ENCODE measurements around the gene FZD2.

FZD2 gene

DNA sequence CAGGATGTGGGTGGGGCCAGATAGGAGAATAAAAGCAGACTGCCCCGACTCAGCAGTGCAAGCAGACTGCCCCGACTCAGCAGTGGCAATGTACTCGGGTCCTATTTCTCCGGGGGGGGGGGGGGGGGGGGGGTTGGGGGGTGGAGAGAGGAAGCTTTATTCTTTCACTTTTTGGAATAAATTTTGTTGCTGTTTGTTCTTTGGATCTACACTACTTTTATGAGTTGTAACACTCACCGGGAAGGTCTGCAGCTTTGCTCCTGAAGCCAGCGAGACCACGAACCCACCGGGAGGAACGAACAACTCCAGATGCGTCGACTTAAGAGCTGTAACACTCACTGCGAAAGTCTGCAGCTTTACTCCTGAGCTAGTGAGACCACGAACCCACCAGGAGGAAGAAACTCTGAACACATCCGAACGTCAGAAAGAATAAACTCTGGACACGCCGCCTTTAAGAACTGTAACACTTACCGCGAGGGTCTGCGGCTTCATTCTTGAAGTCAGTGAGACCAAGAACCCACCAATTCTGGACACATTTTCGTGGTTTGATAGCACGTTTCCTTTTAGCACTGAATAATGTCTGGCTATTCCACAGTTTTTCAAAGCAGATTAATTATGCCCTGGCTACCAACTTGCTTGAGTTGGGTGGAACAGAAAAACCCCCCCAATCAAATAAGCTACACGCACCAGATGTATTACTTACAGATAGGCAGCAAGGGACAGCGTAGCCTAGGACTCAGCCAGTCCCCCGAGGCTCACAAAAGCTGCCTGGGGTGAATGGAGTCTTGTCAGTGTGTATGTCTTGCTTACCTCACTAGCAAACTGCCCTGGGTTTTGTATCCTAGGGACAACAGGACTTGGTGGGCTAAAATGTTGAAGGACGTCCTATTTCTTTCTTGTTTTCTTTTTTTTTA is 11.9 kb downstream of the FZD2 start:
- H3K36me3 ChIP-seq (ENCODE audit: low read depth), result no peaks in the 10 kb centered on the region
- no peaks in the 10 kb centered on the region for H3K27me3 ChIP-seq (ENCODE audit: insufficient read depth, poor library complexity, severe bottlenecking)
- no peaks in the 10 kb centered on the region for H3K4me1 ChIP-seq (ENCODE audit: insufficient read depth, poor library complexity, severe bottlenecking)
- ATAC-seq (ENCODE audit: low read depth) (no peak), DNase-seq (ENCODE audit: low spot score) (no peak)
- H3K9me3 ChIP-seq (ENCODE audit: severe bottlenecking), result peaks cover 3% of the 10 kb centered on the region
- H3K27ac ChIP-seq (ENCODE audit: poor library complexity, severe bottlenecking), result no peak overlapping the region
- no peak overlapping the region for H3K4me3 ChIP-seq (ENCODE audit: severe bottlenecking)
- no peak for TF ChIP-seq CTCF (IDR thresholded peaks at IDR 0.05; ENCODE audit: poor library complexity, severe bottlenecking)

GRCh38 chr17:44572801-44573200 is 15.5 kb downstream of the FZD2 start:
- Histone ChIP-seq H3K36me3 (ENCODE audit: low read depth) (no peaks in the 10 kb centered on the region), H3K27ac (ENCODE audit: poor library complexity, severe bottlenecking) (no peak overlapping the region), H3K27me3 (ENCODE audit: insufficient read depth, poor library complexity, severe bottlenecking) (no peaks in the 10 kb centered on the region), H3K9me3 (ENCODE audit: severe bottlenecking) (no peaks in the 10 kb centered on the region), H3K4me1 (ENCODE audit: insufficient read depth, poor library complexity, severe bottlenecking) (no peaks in the 10 kb centered on the region), H3K4me3 (ENCODE audit: severe bottlenecking) (no peak overlapping the region)
- no peak for TF ChIP-seq CTCF (IDR thresholded peaks at IDR 0.05; ENCODE audit: poor library complexity, severe bottlenecking)
- DNase-seq (ENCODE audit: low spot score) (no peak), ATAC-seq (ENCODE audit: low read depth) (no peak)

GRCh38 chr17:44575403-44575802 is 18.1 kb downstream of the FZD2 start:
- no peak for DNase-seq (ENCODE audit: low spot score)
- H3K4me3 ChIP-seq (ENCODE audit: severe bottlenecking), result no peak overlapping the region
- no peak overlapping the region for H3K27ac ChIP-seq (ENCODE audit: poor library complexity, severe bottlenecking)
- no peaks in the 10 kb centered on the region for H3K36me3 ChIP-seq (ENCODE audit: low read depth)
- no peaks in the 10 kb centered on the region for H3K9me3 ChIP-seq (ENCODE audit: severe bottlenecking)
- H3K27me3 ChIP-seq (ENCODE audit: insufficient read depth, poor library complexity, severe bottlenecking), result no peaks in the 10 kb centered on the region
- no peaks in the 10 kb centered on the region for H3K4me1 ChIP-seq (ENCODE audit: insufficient read depth, poor library complexity, severe bottlenecking)
- no peak for TF ChIP-seq CTCF (IDR thresholded peaks at IDR 0.05; ENCODE audit: poor library complexity, severe bottlenecking)
- ATAC-seq (ENCODE audit: low read depth), result no peak

DNA sequence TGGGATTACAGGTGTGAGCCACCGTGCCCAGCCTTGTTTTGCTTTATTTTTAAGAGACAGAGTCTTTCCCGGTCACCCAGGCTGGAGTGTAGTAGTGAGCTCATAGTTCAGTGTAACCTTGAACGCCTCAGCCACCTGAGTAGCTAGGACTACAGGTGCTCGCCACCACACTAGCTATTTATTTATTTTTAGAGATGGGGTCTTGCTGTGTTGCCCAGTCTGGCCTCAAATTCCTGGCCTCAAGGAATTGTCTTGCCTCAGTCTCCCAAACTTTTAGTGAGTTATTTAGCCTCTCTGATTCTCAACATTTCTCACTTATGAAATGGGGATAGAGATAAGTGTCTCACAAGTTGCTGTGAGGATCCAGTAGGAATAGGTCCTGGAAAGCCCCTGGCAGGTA is 21.7 kb downstream of the FZD2 start:
- no peaks in the 10 kb centered on the region for H3K36me3 ChIP-seq (ENCODE audit: low read depth)
- H3K27ac ChIP-seq (ENCODE audit: poor library complexity, severe bottlenecking), result no peak overlapping the region
- H3K9me3 ChIP-seq (ENCODE audit: severe bottlenecking), result no peaks in the 10 kb centered on the region
- H3K27me3 ChIP-seq (ENCODE audit: insufficient read depth, poor library complexity, severe bottlenecking), result no peaks in the 10 kb centered on the region
- no peak overlapping the region for H3K4me3 ChIP-seq (ENCODE audit: severe bottlenecking)
- no peaks in the 10 kb centered on the region for H3K4me1 ChIP-seq (ENCODE audit: insufficient read depth, poor library complexity, severe bottlenecking)
- DNase-seq (ENCODE audit: low spot score), result no peak
- no peak for ATAC-seq (ENCODE audit: low read depth)
- no peak for TF ChIP-seq CTCF (IDR thresholded peaks at IDR 0.05; ENCODE audit: poor library complexity, severe bottlenecking)

- no peak for ATAC-seq (ENCODE audit: low read depth)
These were observed 24.6 kb downstream of the FZD2 start for GRCh38 chr17:44581868-44582267.

More at GRCh38 chr17:44581868-44582267, 24.6 kb downstream of the FZD2 start:
- Histone ChIP-seq H3K27me3 (ENCODE audit: insufficient read depth, poor library complexity, severe bottlenecking) (no peaks in the 10 kb centered on the region), H3K36me3 (ENCODE audit: low read depth) (no peaks in the 10 kb centered on the region), H3K4me3 (ENCODE audit: severe bottlenecking) (no peak overlapping the region), H3K4me1 (ENCODE audit: insufficient read depth, poor library complexity, severe bottlenecking) (peaks cover under 1% of the 10 kb centered on the region), H3K27ac (ENCODE audit: poor library complexity, severe bottlenecking) (no peak overlapping the region), H3K9me3 (ENCODE audit: severe bottlenecking) (no peaks in the 10 kb centered on the region)
- no peak for DNase-seq (ENCODE audit: low spot score)
- TF ChIP-seq CTCF (IDR thresholded peaks at IDR 0.05; ENCODE audit: poor library complexity, severe bottlenecking), result peak; percentile 25

Measured in RWPE2 (cell line).